Hematopoietic multipotent progenitor cell treated with erythropoietin and hydrocortisone succinate and interleukin-3 and kit ligand, for 8 days (in vitro differentiated cells): ENCODE data around the gene HIVEP3.

ENCODE experiments used
- DNase-seq: peaks from one replicate; pipeline ENCODE4 v3.0.0-alpha.2; 2015

HIVEP3 gene

GRCh38 chr1:41641941-41642527 lies 276.7 kb downstream of the HIVEP3 start:
- no peak for DNase-seq

- DNase-seq, result no peak
Measured at GRCh38 chr1:41641475-41641814, 277.3 kb downstream of the HIVEP3 start.

- DNase-seq, result no peak
Measured at GRCh38 chr1:41640756-41641474, 277.8 kb downstream of the HIVEP3 start.

GRCh38 chr1:41640141-41640751 lies 278.5 kb downstream of the HIVEP3 start:
- no peak for DNase-seq

GRCh38 chr1:41639332-41639936 lies 279.3 kb downstream of the HIVEP3 start:
- DNase-seq, result no peak

GRCh38 chr1:41638086-41639024 lies 280.4 kb downstream of the HIVEP3 start:
- DNase-seq, result no peak

- no peak for DNase-seq
Measured at GRCh38 chr1:41637367-41637766, 281.4 kb downstream of the HIVEP3 start.

- no peak for DNase-seq
Measured at GRCh38 chr1:41633764-41634163, 285.0 kb downstream of the HIVEP3 start.

- no peak for DNase-seq
Measured at GRCh38 chr1:41632781-41633575, 285.7 kb downstream of the HIVEP3 start.

GRCh38 chr1:41631971-41632370 lies 286.8 kb downstream of the HIVEP3 start:
- no peak for DNase-seq

GRCh38 chr1:41631154-41631553 lies 287.6 kb downstream of the HIVEP3 start:
- DNase-seq, result no peak

GRCh38 chr1:41629571-41629970 lies 289.2 kb downstream of the HIVEP3 start:
- DNase-seq, result no peak

GRCh38 chr1:41629141-41629540 lies 289.6 kb downstream of the HIVEP3 start:
- DNase-seq, result no peak

GRCh38 chr1:41627491-41628280 lies 291.0 kb downstream of the HIVEP3 start:
- no peak for DNase-seq

- DNase-seq, result no peak
Measured at GRCh38 chr1:41626616-41627375, 291.9 kb downstream of the HIVEP3 start.

- no peak for DNase-seq
Measured at GRCh38 chr1:41626146-41626545, 292.6 kb downstream of the HIVEP3 start.

GRCh38 chr1:41623736-41624135 lies 295.0 kb downstream of the HIVEP3 start:
- DNase-seq, result no peak

GRCh38 chr1:41622859-41623732 lies 295.6 kb downstream of the HIVEP3 start:
- DNase-seq, result no peak

- DNase-seq, result no peak
Measured at GRCh38 chr1:41622402-41622801, 296.3 kb downstream of the HIVEP3 start.
